ENCODE results near the gene MRPL17.

MRPL17 gene

DNA sequence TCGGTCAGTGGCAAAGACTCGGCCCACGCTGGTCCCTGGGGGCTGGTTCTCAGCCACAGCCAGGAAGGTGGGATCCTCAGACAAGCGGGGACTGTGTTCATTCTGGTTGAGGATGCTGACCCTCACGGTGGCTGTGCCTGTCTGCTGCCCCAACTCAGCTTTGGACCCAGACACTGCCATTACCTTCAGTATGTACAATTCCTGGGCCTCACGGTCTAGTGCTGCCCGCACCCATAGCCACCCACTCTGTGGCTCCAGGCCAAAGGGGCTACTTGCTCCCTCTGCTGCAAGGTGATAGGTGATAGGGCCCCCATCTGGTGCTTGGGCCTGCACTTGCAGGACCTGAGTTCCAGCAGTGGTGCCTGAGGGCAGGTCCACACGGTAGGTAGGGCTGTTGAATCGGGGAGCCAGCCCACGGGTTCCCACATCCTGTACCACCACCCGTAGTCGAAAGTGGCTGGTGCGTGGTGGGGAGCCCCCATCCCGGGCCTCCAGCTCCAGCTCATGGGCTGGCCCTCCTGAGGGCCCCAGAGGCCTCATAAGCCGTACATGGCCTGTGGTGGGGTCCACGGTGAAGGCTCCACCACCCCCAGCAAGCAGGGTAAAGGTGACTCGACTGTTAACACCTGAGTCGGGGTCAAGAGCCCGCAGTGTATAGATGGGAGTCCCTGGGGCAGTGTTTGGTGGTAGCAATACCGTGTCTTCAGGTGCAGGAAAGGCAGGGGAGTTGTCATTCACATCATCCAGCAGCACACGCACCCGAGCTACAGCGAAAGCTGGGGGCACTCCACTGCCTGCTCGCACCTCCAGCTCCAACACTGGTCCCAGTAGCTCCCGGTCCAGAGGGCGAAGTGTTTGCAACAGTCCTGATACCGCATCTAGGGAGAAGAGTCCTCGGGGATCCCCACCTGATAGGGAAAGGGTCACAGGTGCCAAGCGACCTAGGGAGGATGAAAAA is 50.7 kb downstream of the MRPL17 start:
- no peak for DNase-seq (ENCODE audit: low read depth)

DNA sequence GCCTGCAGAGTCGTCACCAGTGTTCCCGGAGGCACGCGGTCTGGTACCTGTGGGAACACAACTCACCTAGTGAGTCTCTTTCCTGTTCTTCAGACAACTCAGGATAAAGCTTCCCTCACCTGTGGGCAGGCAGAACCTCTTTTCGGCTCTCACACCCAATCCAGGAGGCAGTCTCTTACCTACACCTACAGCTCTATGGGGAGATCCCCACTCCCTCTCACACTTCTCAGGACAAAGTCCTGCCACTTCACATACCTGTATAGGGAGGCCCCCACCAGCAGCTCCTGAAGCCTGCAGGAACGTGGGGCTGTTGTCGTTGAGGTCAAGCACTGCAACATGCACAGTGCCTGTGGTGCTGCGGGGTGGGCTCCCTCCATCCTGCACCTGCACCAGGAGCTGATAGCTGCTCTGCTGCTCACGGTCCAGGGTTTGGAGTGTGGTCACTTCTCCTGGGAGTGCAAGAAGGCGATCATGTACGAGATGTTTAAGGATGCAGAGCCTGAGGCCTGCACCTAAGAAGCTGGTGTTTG is 51.7 kb downstream of the MRPL17 start:
- DNase-seq (ENCODE audit: low read depth): no peak

DNA sequence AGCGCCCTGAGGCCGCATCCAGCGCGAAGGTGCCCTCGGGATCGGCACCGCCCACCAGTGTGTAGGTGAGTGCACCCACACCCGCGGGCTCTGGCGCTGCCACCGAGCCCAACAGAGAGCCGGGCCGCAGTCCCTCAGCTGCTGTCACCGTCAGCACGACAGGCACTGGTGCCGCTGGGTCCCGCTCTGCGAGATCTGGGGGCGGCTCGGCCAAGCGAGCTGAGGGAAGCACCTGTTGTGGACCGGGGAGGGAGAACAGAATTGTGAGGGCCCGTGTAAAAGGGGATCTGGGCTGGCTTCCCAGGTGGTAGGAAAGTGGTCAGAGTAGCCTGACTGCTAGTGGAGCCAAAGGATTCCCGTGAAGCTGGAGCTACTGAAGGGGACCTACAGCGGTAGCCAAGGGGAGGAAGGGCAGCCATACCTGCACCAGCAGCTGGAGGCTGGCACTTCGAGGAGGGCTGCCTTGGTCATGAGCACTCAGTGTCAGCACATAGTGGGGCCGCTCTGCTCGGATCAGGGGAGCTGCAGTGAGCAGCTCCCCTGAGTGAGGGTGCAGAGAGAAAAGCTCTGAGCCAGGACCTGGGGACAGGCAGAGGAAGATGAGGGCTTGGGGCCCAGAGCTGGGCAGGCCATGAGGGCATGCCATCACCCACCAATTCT is 52.4 kb downstream of the MRPL17 start:
- DNase-seq (ENCODE audit: low read depth): no peak
